MM.1S (cell line): ENCODE results near the gene LIPA.

Source experiments
- DNase-seq: peaks from one replicate; pipeline ENCODE4 v3.0.0-alpha.2; 2015
- H2AFZ ChIP-seq: fragments of 300-600 bp; sonication (generic); 2 replicates; pipeline ENCODE4 v1.6.0; 2016; ENCODE audit warnings: antibody characterized with exemption, low read length
- H3F3A ChIP-seq: fragments of 300-600 bp; sonication (generic); 2 replicates; pipeline ENCODE4 v1.6.1; 2016; ENCODE audit warnings: mild to moderate bottlenecking, antibody characterized with exemption, low read length, moderate library complexity, mixed read lengths; ENCODE audit not compliant: insufficient read depth
- H3K27ac ChIP-seq: fragments of 300-600 bp; sonication (generic); 2 replicates; pipeline ENCODE4 v1.5.1; 2016; ENCODE audit warnings: mild to moderate bottlenecking, low read length
- H3K27me3 ChIP-seq: fragments of 300-600 bp; sonication (generic); replicated peaks from 2 replicates; pipeline ENCODE4 v1.6.0; 2016; ENCODE audit warnings: low read length; ENCODE audit not compliant: insufficient read depth
- H3K36me3 ChIP-seq: fragments of 300-600 bp; sonication (generic); replicated peaks from 2 replicates; pipeline ENCODE4 v1.6.1; 2016; ENCODE audit warnings: mild to moderate bottlenecking, low read length, mixed read lengths; ENCODE audit not compliant: insufficient read depth
- H3K4me1 ChIP-seq: fragments of 300-600 bp; sonication (generic); 2 replicates; pipeline ENCODE4 v1.6.1; 2016; ENCODE audit warnings: low read length, mixed read lengths
- H3K4me2 ChIP-seq: fragments of 300-600 bp; sonication (generic); 2 replicates; pipeline ENCODE4 v1.6.0; 2016; ENCODE audit warnings: low read depth, low read length
- H3K4me3 ChIP-seq: fragments of 300-600 bp; sonication (generic); 2 replicates; pipeline ENCODE4 v1.5.1; 2016; ENCODE audit warnings: low read length, mixed read lengths
- H3K79me2 ChIP-seq: fragments of 300-600 bp; sonication (generic); 2 replicates; pipeline ENCODE4 v1.6.1; 2016; ENCODE audit warnings: mixed run types, low read length, mixed read lengths
- H3K9ac ChIP-seq: fragments of 300-600 bp; sonication (generic); 2 replicates; pipeline ENCODE4 v1.6.1; 2016; ENCODE audit warnings: low read length, mixed read lengths
- H3K9me2 ChIP-seq: fragments of 300-600 bp; sonication (generic); replicated peaks from 2 replicates; pipeline ENCODE4 v1.6.1; 2016; ENCODE audit warnings: mild to moderate bottlenecking, low read length, mixed read lengths; ENCODE audit not compliant: insufficient read depth
- H3K9me3 ChIP-seq: fragments of 300-600 bp; sonication (generic); replicated peaks from 2 replicates; pipeline ENCODE4 v1.6.1; 2016; ENCODE audit warnings: mild to moderate bottlenecking, low read length, mixed read lengths; ENCODE audit not compliant: insufficient read depth
- H4K20me1 ChIP-seq: fragments of 300-600 bp; sonication (generic); 2 replicates; pipeline ENCODE4 v1.6.1; 2016; ENCODE audit warnings: mild to moderate bottlenecking, low read length, moderate library complexity, mixed read lengths; ENCODE audit not compliant: insufficient read depth
- CTCF ChIP-seq: fragments of 300-600 bp; sonication (generic); IDR thresholded peaks from 2 replicates; pipeline ENCODE4 v1.5.1; 2016; ENCODE audit warnings: antibody characterized with exemption, low read length, mixed read lengths
- EZH2 ChIP-seq: fragments of 300-600 bp; sonication (generic); optimal IDR thresholded peaks from 2 replicates; pipeline ENCODE3; 2017; ENCODE audit warnings: low read depth, mild to moderate bottlenecking, antibody characterized with exemption, low read length, mixed read lengths
- EZH2phosphoT487 ChIP-seq: fragments of 300-600 bp; sonication (generic); IDR thresholded peaks from 2 replicates; pipeline ENCODE4 v1.6.1; 2018; ENCODE audit warnings: antibody characterized with exemption, low read length

LIPA gene

GRCh38 chr10:89184638-89185037 lies 66.9 kb downstream of the LIPA start:
- H3K4me1 ChIP-seq = no peaks in the 10 kb centered on the region
- no peaks in the 10 kb centered on the region for H3K27me3 ChIP-seq
- no peaks in the 10 kb centered on the region for H3K9me2 ChIP-seq
- no peak overlapping the region for H3K4me2 ChIP-seq
- H4K20me1 ChIP-seq = no peaks in the 10 kb centered on the region
- no peaks in the 10 kb centered on the region for H3K79me2 ChIP-seq
- H3K36me3 ChIP-seq = no peaks in the 10 kb centered on the region
- H3K9me3 ChIP-seq = no peaks in the 10 kb centered on the region
- no peak overlapping the region for H3K4me3 ChIP-seq
- no peak overlapping the region for H3K27ac ChIP-seq
- TF ChIP-seq EZH2 (no peak), EZH2phosphoT487 (no peak), CTCF (no peak)
- H2AFZ ChIP-seq = no peak overlapping the region
- DNase-seq = no peak
- no peaks in the 10 kb centered on the region for H3F3A ChIP-seq
- no peak overlapping the region for H3K9ac ChIP-seq

GRCh38 chr10:89183571-89183970 lies 68.0 kb downstream of the LIPA start:
- H3K4me2 ChIP-seq = no peak overlapping the region
- H2AFZ ChIP-seq = no peak overlapping the region
- H3K9ac ChIP-seq = no peak overlapping the region
- H4K20me1 ChIP-seq = no peaks in the 10 kb centered on the region
- no peaks in the 10 kb centered on the region for H3K4me1 ChIP-seq
- no peak overlapping the region for H3K27ac ChIP-seq
- H3K4me3 ChIP-seq = no peak overlapping the region
- H3K9me3 ChIP-seq = no peaks in the 10 kb centered on the region
- DNase-seq = no peak
- H3K79me2 ChIP-seq = no peaks in the 10 kb centered on the region
- no peaks in the 10 kb centered on the region for H3F3A ChIP-seq
- H3K9me2 ChIP-seq = no peaks in the 10 kb centered on the region
- no peaks in the 10 kb centered on the region for H3K27me3 ChIP-seq
- no peaks in the 10 kb centered on the region for H3K36me3 ChIP-seq
- TF ChIP-seq EZH2phosphoT487 (no peak), CTCF (no peak), EZH2 (no peak)

GRCh38 chr10:89182894-89183293 lies 68.7 kb downstream of the LIPA start:
- Histone ChIP-seq H3K27me3 (no peaks in the 10 kb centered on the region), H3K4me2 (no peak overlapping the region), H3K79me2 (no peaks in the 10 kb centered on the region), H4K20me1 (no peaks in the 10 kb centered on the region), H3F3A (no peaks in the 10 kb centered on the region), H3K9me2 (no peaks in the 10 kb centered on the region), H2AFZ (no peak overlapping the region), H3K9ac (no peak overlapping the region), H3K27ac (no peak overlapping the region), H3K9me3 (no peaks in the 10 kb centered on the region), H3K36me3 (no peaks in the 10 kb centered on the region), H3K4me1 (no peaks in the 10 kb centered on the region), H3K4me3 (no peak overlapping the region)
- DNase-seq = no peak
- TF ChIP-seq EZH2 (no peak), CTCF (no peak)
